NCI-H2196 (cell line): ENCODE data around the gene GRIP2.

Experiments
- DNase-seq: peaks from one replicate; lab custom pipeline; 2025; ENCODE audit not compliant: unreplicated experiment; lab: John Stamatoyannopoulos, UW

Gene GRIP2

GRCh38 chr3:14488286-14489041, 51.7 kb downstream of the GRIP2 start:
- no peak for DNase-seq

GRCh38 chr3:14487821-14488220, 52.3 kb downstream of the GRIP2 start:
- no peak for DNase-seq

DNA sequence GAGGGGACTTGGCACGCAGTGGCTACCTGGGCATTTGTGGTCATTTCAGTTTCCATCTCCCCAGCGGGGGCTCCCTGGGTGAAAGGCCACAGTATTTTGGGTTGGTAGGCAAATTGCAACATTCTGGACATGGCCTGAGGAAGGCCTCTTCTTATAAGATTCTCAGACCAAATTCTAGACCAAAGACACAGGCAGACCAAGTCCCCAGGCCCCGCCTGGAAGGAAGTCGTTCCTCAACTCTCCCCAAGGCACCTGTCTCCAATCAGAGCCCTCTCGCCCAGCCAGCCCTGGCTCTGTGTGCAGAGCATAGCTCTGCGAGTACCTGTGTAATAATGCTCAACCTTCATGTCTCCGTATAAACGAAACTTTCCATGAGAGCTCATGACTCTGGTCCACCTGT, 53.1 kb downstream of the GRIP2 start:
- DNase-seq: no peak

GRCh38 chr3:14486460-14486859, 53.7 kb downstream of the GRIP2 start:
- no peak for DNase-seq

- no peak for DNase-seq
Measured at GRCh38 chr3:14485981-14486380, 54.2 kb downstream of the GRIP2 start.

DNA sequence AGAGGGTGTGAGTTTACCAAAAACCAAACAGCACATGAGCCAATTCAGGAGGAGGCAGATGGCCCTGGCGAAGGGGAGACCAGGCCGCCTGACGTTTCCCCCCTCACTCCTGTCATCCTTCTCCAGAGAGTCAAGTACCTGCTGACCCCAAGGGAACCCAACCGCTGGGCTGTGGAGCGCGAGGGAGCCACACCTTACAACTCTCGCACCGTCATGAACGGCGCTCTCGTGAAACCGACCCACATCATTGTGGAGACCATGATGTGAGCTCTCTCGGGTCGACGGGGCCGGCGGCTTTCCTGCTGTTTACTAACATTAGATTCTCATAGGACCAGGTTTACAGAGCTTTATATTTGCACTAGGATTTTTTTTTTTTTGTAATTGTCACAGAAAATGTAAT, 55.4 kb downstream of the GRIP2 start:
- no peak for DNase-seq

GRCh38 chr3:14483286-14483685, 56.9 kb downstream of the GRIP2 start:
- DNase-seq: no peak

GRCh38 chr3:14482271-14482721, 57.8 kb downstream of the GRIP2 start:
- no peak for DNase-seq

GRCh38 chr3:14481646-14482036, 58.5 kb downstream of the GRIP2 start:
- DNase-seq: no peak

DNA sequence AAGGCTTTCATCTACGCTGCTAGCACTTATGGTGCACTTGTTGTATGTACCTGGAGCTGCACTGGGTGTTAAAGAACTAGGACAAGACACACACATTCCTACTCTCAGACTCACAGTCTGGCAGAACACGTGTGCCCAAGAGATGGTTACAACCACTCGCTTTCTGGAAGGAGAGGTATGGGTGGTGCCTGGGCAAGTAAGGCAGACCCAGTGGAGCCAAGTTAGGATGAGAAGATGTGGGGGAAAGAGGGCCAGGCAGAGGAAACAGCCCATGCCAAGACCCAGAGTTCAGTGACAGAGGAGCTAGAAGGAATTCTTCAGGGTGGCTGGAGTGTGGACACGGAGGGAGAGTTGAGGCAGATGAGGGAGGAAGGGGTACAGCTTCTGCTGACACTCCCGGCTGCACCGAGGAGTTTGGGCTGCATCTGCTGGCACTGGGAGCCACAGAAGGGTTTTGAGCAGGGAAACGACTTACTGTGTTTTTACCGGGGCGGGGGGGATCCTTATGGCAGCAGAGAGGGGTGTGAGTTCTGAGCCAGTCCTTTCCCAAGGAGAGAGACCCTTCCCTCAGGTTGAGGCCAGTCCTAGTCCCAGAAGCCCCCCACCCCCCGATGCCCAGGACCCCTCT, 59.0 kb downstream of the GRIP2 start:
- DNase-seq: no peak

DNA sequence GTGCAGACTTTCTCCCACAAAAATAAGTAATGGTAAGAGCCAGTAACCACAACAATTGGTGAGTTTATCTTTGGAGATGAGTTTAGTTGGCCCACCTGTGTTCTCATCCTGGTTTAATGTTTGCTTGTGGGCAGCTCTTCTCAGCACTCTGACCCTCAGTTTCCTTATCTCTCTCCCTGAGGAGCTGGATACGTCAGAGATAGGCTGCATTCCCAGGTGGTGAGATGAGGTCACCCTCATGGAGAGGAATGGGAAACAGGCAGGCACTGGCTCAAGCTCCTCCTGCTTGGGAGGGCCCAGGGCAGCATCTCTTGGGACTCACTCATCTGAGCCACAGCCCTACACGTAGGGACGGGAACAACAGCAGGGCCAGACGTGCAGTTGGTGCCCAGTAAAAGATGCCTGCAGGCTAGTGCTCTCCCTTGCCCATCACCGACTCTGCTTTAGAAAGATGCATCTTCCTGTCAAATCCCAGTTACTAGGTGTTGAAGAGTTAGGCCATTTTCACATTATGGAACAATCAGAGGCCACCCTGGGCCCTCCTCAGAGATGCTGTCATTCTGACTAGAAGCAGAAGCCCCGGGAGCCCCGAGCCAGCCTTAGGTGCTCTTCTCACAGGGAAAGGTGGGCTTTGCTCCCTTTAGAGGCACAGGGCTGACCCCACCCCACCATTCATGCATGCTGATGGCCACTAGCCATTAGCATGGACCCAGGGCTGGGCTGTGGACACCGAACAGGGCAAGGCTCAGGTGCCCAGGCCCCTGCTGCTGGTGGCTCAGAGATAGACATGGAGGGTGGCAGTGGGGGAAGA, 59.7 kb downstream of the GRIP2 start:
- DNase-seq: no peak

DNA sequence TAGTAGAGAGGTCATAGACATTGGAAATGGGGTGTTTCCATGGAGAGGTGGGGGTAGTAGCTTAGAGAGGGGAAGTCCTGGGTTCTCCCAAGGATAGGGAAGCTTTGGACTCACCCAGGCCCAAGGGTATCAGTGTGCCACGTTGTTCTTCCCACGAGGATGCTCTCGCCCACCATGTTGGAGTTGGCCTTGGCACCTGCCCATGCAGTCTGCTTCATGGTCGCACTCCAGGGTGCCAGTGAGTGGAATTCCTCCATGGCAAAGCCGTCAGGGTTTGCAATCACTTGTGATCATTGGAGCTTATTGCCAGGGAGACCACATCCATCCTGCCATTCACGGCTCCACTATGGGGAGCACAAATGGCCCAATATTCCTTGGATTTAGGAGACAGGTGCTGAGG, 60.6 kb downstream of the GRIP2 start:
- no peak for DNase-seq

DNA sequence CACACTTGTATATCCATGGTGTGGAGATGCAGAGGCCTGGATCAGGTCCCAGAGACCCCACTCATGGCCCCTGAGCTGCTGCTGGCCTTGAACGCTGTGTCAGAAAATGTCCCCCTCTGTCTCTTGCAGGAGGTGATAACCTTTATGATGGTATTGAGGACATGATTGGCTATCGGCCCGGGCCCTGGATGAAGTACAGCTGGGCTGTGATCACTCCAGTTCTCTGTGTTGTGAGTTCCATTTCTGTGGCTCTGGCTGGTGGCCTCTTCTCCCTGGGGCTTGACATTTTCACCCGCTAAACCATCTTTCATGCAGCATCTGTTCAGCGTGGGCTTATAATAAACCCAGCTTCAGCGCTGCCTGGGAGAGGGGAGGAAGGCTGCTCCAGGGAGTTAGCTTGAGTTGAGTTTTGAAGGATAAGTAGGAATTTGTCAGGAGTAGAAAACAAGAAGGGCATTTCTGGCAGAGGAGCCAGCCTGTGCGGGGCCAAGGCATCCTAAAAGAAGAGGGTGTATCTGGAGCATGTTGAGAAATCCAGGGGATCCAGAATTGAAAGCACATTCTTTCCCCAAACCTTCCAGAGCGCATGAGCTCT, 61.1 kb downstream of the GRIP2 start:
- no peak for DNase-seq

DNA sequence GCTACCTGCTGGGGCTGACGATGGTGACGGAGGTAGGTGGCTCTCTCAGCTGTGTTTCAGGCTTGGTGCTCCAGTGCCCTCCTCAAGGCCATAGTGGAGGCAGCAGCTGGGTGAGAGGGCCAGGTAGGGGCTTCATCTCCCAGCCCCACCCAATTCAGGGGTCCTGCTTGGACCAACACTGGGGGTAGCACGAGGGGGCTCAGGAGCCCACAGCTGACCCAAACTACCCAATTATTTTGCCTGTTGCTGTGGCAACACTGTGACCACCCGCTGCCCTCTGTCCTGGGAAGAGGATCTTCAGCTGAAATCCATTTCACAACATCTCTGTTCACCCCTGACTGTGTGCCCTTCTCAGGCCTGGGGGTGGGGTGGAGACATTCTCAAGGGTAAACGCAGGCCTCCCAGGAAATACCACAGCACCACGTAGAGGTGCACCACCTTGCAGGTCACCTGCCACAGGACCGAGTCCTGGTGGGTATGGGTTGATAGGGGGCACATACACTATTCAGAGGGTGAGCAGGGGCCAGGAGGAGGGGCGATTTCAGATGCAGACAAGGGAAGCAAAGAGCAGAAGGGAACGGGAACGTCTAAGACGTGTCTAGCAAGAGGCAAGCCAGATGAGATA, 62.7 kb downstream of the GRIP2 start:
- no peak for DNase-seq

- no peak for DNase-seq
Measured at GRCh38 chr3:14476583-14477265, 63.4 kb downstream of the GRIP2 start.

GRCh38 chr3:14475621-14476020, 64.5 kb downstream of the GRIP2 start:
- no peak for DNase-seq

DNA sequence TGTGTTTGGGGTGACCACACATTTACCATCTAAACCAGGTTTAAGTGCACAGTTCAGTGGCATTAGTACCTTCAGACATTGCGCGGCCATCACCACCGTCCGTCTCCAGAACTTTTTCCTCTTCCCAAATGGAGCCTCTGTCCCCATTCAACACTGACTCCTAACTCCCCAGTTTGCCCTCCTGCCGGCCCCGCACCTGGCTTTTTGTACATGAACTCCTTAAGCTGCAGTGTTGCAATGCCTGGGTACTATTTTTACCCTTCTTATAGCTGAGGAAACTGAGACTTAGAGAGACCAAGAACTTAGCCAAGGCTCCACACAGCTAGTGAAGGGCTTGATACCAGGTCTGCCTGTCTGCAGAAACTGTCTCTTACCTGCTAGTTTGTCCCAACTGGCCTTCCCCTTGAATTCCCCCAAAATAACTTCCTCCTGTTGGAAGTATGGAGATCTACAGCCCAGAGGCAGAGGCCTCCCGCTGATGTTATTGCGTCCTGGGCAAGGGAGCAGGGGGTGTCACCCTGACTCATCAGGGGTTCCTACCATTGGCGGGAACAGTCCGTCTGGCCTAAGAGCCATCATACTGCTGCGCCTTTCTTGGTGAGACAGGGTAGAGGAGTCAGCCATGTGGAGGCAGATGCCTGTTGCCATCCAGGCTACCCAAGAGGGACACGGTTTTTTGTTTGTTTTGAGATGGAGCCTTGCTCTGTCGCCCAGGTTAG, 65.6 kb downstream of the GRIP2 start:
- no peak for DNase-seq

DNA sequence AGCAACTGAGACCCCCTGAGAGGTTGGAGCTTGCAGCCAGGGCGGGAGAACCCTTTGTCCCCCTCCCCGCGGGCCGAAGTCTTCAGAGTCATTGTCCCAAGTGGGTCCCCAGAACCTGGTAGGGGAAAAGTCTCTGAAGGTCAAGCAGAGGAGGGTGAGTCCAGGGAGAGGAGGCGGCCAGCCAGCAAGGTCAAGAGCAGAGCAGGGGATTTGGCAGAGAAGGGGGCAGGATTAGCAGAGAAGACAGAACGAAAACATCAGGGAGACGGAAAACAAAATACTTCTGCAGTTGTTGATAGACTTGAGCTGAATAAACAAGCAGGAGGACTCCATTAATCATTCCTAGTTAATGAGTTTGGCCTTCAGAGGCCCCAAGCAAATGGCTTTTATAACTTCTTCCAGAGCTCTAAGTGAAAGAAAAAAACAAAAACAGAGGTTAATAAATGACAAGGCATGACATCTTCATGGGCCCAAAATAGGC, 66.7 kb downstream of the GRIP2 start:
- DNase-seq: no peak

DNA sequence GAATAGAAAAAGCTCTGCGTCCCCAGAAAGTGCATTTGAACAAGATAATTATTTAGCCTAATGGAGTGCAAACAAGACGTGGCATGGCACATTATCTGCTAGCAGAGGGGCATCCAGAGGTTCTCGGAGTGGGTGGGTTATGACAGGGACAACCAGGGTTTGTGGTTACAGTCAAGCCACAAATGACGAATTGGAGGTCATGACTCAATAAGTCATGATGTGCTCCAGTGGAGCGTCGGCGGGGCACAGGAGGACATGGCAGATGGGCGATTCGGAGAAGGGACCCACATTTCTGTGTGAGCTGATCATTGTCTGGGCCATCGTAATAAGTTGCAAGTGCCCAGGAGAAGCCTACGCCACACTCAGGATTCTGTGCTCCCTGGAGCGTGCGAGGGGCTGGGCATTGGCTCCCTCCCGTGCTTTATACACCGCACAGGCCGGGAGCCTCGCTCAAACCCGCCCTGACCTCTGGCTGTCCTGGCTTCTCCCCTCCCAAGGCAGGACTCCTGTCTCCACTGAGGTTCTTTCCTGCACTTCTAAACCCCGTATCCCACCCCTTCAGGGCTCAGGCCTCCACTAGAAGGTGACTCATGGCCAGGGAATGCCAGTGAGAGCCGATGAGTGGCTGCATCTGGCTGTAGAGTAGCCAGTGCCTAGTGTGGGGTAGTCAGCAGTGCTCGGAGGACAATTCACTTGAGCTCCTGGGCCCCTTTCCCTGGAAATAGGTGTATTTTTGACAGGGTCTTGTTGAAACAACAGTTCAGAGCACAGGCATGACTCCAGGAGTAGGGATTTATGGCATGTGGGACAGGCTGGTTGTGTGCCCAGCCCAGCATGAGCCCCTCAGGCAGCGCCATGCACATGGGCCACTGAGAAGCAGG, 67.4 kb downstream of the GRIP2 start:
- DNase-seq: no peak
